Activated T-helper 2 cell treated with anti-CD3 and anti-CD28 coated beads, Interferon-gamma antibody, Interleukin-2, Interleukin-4, amounts not matched to agents 10 μg/mL and 5 μg/mL and 100 μg/mL, durations not matched to agents 14 hours and 24 hours and 36 hours (primary cell): Measurements from ENCODE around the gene RAB3GAP2. TPM values are rescaled to one million over a fixed set of nuclear protein-coding genes. Genes with fewer than 3 reads are reported as not detected.
"Not testable (repeated sequence)": the region's sequence is repeated elsewhere in the genome, so short reads cannot be mapped to it uniquely, and the experiment has no call there.

ENCODE experiments used
- DNase-seq: peaks from one replicate; pipeline ENCODE4 v3.0.0; 2021; ENCODE audit warnings: low spot score
- H3K27ac Mint-ChIP-seq: one replicate; pipeline ENCODE4 v1.8.0; 2021; ENCODE audit warnings: mixed read lengths
- H3K27me3 Mint-ChIP-seq: one replicate; pipeline ENCODE4 v1.8.0; 2021; ENCODE audit warnings: low read depth, mixed read lengths
- H3K36me3 Mint-ChIP-seq: one replicate; pipeline ENCODE4 v1.8.0; 2021; ENCODE audit warnings: low read depth, mixed read lengths
- H3K4me1 Mint-ChIP-seq: one replicate; pipeline ENCODE4 v1.8.0; 2021; ENCODE audit warnings: low read depth, mixed read lengths
- H3K4me3 Mint-ChIP-seq: one replicate; pipeline ENCODE4 v1.8.0; 2021; ENCODE audit warnings: low read depth, mild to moderate bottlenecking, moderate library complexity, mixed read lengths
- H3K9me3 Mint-ChIP-seq: one replicate; pipeline ENCODE4 v1.8.0; 2021; ENCODE audit warnings: mixed read lengths
- intact Hi-C: fragments of 100-400 bp; cut with micrococcal nuclease; formaldehyde crosslinking; loops from one replicate; pipeline ENCODE4 v1.15.1; 2023
- total RNA-seq: library from RNA; stranded (reverse); gene quantifications from 2 replicates; pipeline ENCODE4 v1.2.3, GENCODE V29; 2022

Gene RAB3GAP2
- total RNA-seq, 1 donor from 2014 or later = 60.7 TPM

GRCh38 chr1:220204758-220205157, 67.5 kb downstream of the RAB3GAP2 start:
- intact Hi-C loops, H3K27ac Mint-ChIP-seq, H3K27me3 Mint-ChIP-seq, DNase-seq, H3K4me1 Mint-ChIP-seq, H3K9me3 Mint-ChIP-seq, H3K4me3 Mint-ChIP-seq: not testable (repeated sequence)
- peaks cover 49% of the 10 kb centered on the region for H3K36me3 Mint-ChIP-seq

GRCh38 chr1:220203816-220204215, 68.4 kb downstream of the RAB3GAP2 start:
- no peak overlapping the region for H3K27ac Mint-ChIP-seq
- intact Hi-C loops = no loop called here

GRCh38 chr1:220198186-220199005, 73.9 kb downstream of the RAB3GAP2 start:
- DNase-seq = no peak
- no peak overlapping the region for H3K4me3 Mint-ChIP-seq
- H3K9me3 Mint-ChIP-seq = no peaks in the 10 kb centered on the region
- no peaks in the 10 kb centered on the region for H3K4me1 Mint-ChIP-seq
- intact Hi-C loops = no loop called here
- no peak overlapping the region for H3K27ac Mint-ChIP-seq
- H3K27me3 Mint-ChIP-seq = no peaks in the 10 kb centered on the region
- peaks cover 16% of the 10 kb centered on the region for H3K36me3 Mint-ChIP-seq

More at GRCh38 chr1:220203816-220204215, 68.4 kb downstream of the RAB3GAP2 start:
- Mint-ChIP-seq H3K4me1 (no peaks in the 10 kb centered on the region), H3K27me3 (no peaks in the 10 kb centered on the region), H3K9me3 (peaks cover 8% of the 10 kb centered on the region), H3K36me3 (peaks cover 40% of the 10 kb centered on the region), H3K4me3 (no peak overlapping the region)
- DNase-seq = no peak

GRCh38 chr1:220195701-220196100, 76.6 kb downstream of the RAB3GAP2 start:
- H3K4me1 Mint-ChIP-seq = no peaks in the 10 kb centered on the region
- H3K4me3 Mint-ChIP-seq = no peak overlapping the region
- no peak overlapping the region for H3K27ac Mint-ChIP-seq
- no peak for DNase-seq
- peaks cover 25% of the 10 kb centered on the region for H3K36me3 Mint-ChIP-seq
- no peaks in the 10 kb centered on the region for H3K9me3 Mint-ChIP-seq
- intact Hi-C loops = no loop called here
- no peaks in the 10 kb centered on the region for H3K27me3 Mint-ChIP-seq

GRCh38 chr1:220189750-220190347, 82.4 kb downstream of the RAB3GAP2 start:
- no peak for DNase-seq
- no peak overlapping the region for H3K27ac Mint-ChIP-seq
- no peaks in the 10 kb centered on the region for H3K9me3 Mint-ChIP-seq
- peaks cover 42% of the 10 kb centered on the region for H3K36me3 Mint-ChIP-seq
- H3K27me3 Mint-ChIP-seq = no peaks in the 10 kb centered on the region
- H3K4me3 Mint-ChIP-seq = no peak overlapping the region
- intact Hi-C loops = loop anchor here (10.0 kb wide), 1 partner anchor 585 kb away; no protein-coding TSS in a partner anchor
- no peaks in the 10 kb centered on the region for H3K4me1 Mint-ChIP-seq

DNA sequence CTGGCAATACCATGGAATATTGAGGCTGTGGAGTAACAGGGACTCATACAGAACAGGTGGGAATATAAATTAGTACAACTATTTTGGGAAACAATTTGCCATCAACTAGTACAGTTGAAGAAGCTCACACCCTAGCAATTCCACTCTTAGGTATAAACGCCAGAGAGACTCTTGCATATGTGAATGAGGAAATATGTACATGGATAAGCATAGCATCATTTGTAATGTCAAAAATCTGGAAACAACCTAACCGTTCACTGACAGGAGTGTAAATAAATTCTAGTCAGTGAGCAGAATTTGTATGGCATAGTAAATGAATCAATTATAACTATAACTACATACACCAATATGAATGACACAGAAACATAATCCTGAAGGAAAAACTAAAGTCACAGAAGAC, 83.7 kb downstream of the RAB3GAP2 start:
- no peak for DNase-seq
- H3K27me3 Mint-ChIP-seq = no peaks in the 10 kb centered on the region
- peaks cover 36% of the 10 kb centered on the region for H3K36me3 Mint-ChIP-seq
- intact Hi-C loops = loop anchor here (10.0 kb wide), 1 partner anchor 586 kb away; no protein-coding TSS in a partner anchor
- H3K4me3 Mint-ChIP-seq = no peak overlapping the region
- H3K9me3 Mint-ChIP-seq = no peaks in the 10 kb centered on the region
- no peaks in the 10 kb centered on the region for H3K4me1 Mint-ChIP-seq
- no peak overlapping the region for H3K27ac Mint-ChIP-seq

DNA sequence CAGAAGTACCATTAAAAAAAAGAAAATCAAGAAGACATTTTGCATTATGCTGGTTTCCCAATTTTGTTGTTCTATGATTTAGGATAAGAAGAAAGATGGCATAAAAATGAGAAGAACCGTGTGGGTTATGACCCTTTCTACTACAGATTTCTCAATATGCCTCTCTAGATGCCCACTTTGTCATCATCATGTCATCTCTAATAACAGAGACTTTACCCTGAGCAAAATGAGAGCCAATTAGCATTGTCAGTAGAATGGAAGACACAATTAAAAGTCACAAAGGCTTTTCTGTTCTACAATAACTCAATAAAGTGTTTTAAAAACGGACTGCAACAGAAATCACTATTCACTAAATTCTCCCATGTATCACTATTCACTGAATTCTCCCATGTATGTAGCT, 85.5 kb downstream of the RAB3GAP2 start:
- Mint-ChIP-seq H3K4me1 (no peaks in the 10 kb centered on the region), H3K9me3 (no peaks in the 10 kb centered on the region), H3K27ac (no peak overlapping the region), H3K4me3 (no peak overlapping the region), H3K36me3 (peaks cover 28% of the 10 kb centered on the region), H3K27me3 (no peaks in the 10 kb centered on the region)
- intact Hi-C loops = loop anchor here (10.0 kb wide), 1 partner anchor 588 kb away; no protein-coding TSS in a partner anchor
- no peak for DNase-seq

DNA sequence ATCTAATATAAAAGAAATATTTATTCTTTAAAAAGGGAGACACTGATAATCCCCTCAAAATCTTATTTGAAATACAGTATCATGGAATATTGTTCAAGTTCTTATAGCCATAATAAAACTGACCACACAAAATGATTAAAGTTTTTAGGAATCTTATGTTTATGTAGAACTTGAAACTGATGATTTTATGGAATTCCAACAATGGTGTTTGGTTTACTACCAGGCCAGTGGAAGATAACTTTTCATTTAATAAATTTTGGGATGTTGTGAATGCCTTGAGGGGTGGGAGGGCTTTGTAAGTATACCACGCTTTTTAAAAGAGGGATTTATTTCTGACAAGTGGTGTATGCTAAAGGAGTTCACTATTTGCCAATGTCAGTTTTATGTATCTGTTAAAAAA, 87.7 kb downstream of the RAB3GAP2 start:
- no peak overlapping the region for H3K27ac Mint-ChIP-seq
- H3K27me3 Mint-ChIP-seq = no peaks in the 10 kb centered on the region
- H3K36me3 Mint-ChIP-seq = peaks cover 38% of the 10 kb centered on the region
- intact Hi-C loops = loop anchor here (10.0 kb wide), 1 partner anchor 590 kb away; no protein-coding TSS in a partner anchor
- no peaks in the 10 kb centered on the region for H3K4me1 Mint-ChIP-seq
- no peak for DNase-seq
- H3K4me3 Mint-ChIP-seq = no peak overlapping the region
- no peaks in the 10 kb centered on the region for H3K9me3 Mint-ChIP-seq

DNA sequence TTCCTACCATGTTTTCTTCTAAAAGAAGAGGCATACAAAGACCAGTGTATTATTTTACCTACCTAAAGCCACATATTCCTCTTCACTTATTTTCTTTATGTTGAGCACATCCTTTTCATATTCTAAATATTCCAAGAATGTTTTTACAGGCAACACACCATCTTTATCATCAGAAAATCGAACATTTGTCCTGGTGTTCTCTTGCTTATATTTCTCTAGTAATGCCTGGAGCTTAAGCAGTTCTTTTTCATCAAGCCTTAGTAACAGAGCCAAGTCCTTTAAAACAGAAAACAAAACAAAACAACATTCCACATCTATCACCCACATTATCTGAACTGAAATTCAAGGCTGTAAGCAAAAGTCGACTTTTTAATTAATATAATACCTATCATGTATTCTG, 89.6 kb downstream of the RAB3GAP2 start:
- intact Hi-C loops = loop anchor here (10.0 kb wide), 1 partner anchor 592 kb away; no protein-coding TSS in a partner anchor
- Mint-ChIP-seq H3K4me3 (no peak overlapping the region), H3K27me3 (no peaks in the 10 kb centered on the region), H3K4me1 (peaks cover 2% of the 10 kb centered on the region), H3K27ac (no peak overlapping the region), H3K9me3 (no peaks in the 10 kb centered on the region), H3K36me3 (peaks cover 42% of the 10 kb centered on the region)
- no peak for DNase-seq

GRCh38 chr1:220182111-220182510, 90.1 kb downstream of the RAB3GAP2 start:
- Mint-ChIP-seq H3K27ac (no peak overlapping the region), H3K4me3 (no peak overlapping the region), H3K36me3 (peaks cover 43% of the 10 kb centered on the region), H3K27me3 (no peaks in the 10 kb centered on the region), H3K4me1 (peaks cover 2% of the 10 kb centered on the region), H3K9me3 (no peaks in the 10 kb centered on the region)
- no peak for DNase-seq
- intact Hi-C loops = loop anchor here (10.0 kb wide), 1 partner anchor 593 kb away; no protein-coding TSS in a partner anchor

GRCh38 chr1:220176540-220176939, 95.7 kb downstream of the RAB3GAP2 start:
- Mint-ChIP-seq H3K27ac (no peak overlapping the region), H3K27me3 (no peaks in the 10 kb centered on the region), H3K36me3 (peaks cover 72% of the 10 kb centered on the region), H3K4me3 (no peak overlapping the region), H3K9me3 (no peaks in the 10 kb centered on the region), H3K4me1 (peaks cover 8% of the 10 kb centered on the region)
- intact Hi-C loops = no loop called here
- no peak for DNase-seq

GRCh38 chr1:220170836-220171526, 101.3 kb downstream of the RAB3GAP2 start:
- intact Hi-C loops = no loop called here
- peaks cover 70% of the 10 kb centered on the region for H3K36me3 Mint-ChIP-seq
- H3K27ac Mint-ChIP-seq = no peak overlapping the region
- peaks cover 6% of the 10 kb centered on the region for H3K4me1 Mint-ChIP-seq
- H3K27me3 Mint-ChIP-seq = no peaks in the 10 kb centered on the region
- H3K9me3 Mint-ChIP-seq = no peaks in the 10 kb centered on the region
- H3K4me3 Mint-ChIP-seq = no peak overlapping the region
- no peak for DNase-seq
